Type B pancreatic cell (in vitro differentiated cells): ENCODE data around the gene NDC80. TPM values are rescaled to one million over a fixed set of nuclear protein-coding genes. Genes with fewer than 3 reads are reported as not detected.

Experiments used
- DNase-seq: peaks from one replicate; pipeline ENCODE4 v3.0.0; 2021; ENCODE audit warnings: mixed read lengths; ENCODE audit not compliant: unreplicated experiment; ENCODE audit errors: extremely low spot score
- H3K27ac Mint-ChIP-seq: 2 replicates; pipeline ENCODE4 v1.8.0; 2021; ENCODE audit warnings: mild to moderate bottlenecking, mixed read lengths
- H3K27me3 Mint-ChIP-seq: 2 replicates; pipeline ENCODE4 v1.8.0; 2021; ENCODE audit warnings: mixed read lengths
- H3K36me3 Mint-ChIP-seq: 2 replicates; pipeline ENCODE4 v1.8.0; 2021; ENCODE audit warnings: mixed read lengths
- H3K4me1 Mint-ChIP-seq: one replicate; pipeline ENCODE4 v1.8.0; 2021; ENCODE audit warnings: mixed read lengths; ENCODE audit not compliant: unreplicated experiment
- H3K4me3 Mint-ChIP-seq: 2 replicates; pipeline ENCODE4 v1.8.0; 2021; ENCODE audit warnings: mild to moderate bottlenecking, mixed read lengths
- H3K9me3 Mint-ChIP-seq: 2 replicates; pipeline ENCODE4 v1.8.0; 2021; ENCODE audit warnings: mixed read lengths
- CTCF ChIP-seq: fragments of 200-600 bp; sonication (generic); conservative IDR thresholded peaks from 2 replicates; pipeline ENCODE4 v1.5.0; 2021; ENCODE audit warnings: antibody characterized with exemption, mild to moderate bottlenecking
- total RNA-seq: library from RNA; stranded (reverse); gene quantifications from 2 replicates; pipeline ENCODE4 v1.2.1, GENCODE V29; 2021; ENCODE audit warnings: low replicate concordance

Gene NDC80
- total RNA-seq, 1 donor from 2014 or later = 34.3 TPM

- Mint-ChIP-seq H3K27ac (no peak overlapping the region), H3K9me3 (no peaks in the 10 kb centered on the region)
Observed at GRCh38 chr18:2559249-2559648, 12.1 kb upstream of the NDC80 start.

GRCh38 chr18:2564373-2564772 is 7.0 kb upstream of the NDC80 start:
- Mint-ChIP-seq H3K4me1 (peaks cover 7% of the 10 kb centered on the region), H3K9me3 (no peaks in the 10 kb centered on the region), H3K4me3 (no peak overlapping the region)

More at GRCh38 chr18:2559249-2559648, 12.1 kb upstream of the NDC80 start:
- no peak for TF ChIP-seq CTCF
- H3K4me3 Mint-ChIP-seq = no peak overlapping the region
- peaks cover 6% of the 10 kb centered on the region for H3K36me3 Mint-ChIP-seq
- no peaks in the 10 kb centered on the region for H3K4me1 Mint-ChIP-seq
- DNase-seq = no peak
- H3K27me3 Mint-ChIP-seq = no peaks in the 10 kb centered on the region

GRCh38 chr18:2568129-2568528 is 3.2 kb upstream of the NDC80 start:
- Mint-ChIP-seq H3K4me1 (peaks cover 28% of the 10 kb centered on the region), H3K4me3 (peak overlapping the region; percentile 55), H3K9me3 (no peaks in the 10 kb centered on the region), H3K27me3 (no peaks in the 10 kb centered on the region), H3K36me3 (peaks cover 8% of the 10 kb centered on the region), H3K27ac (no peak overlapping the region)
- TF ChIP-seq CTCF = no peak
- no peak for DNase-seq

More at GRCh38 chr18:2564373-2564772, 7.0 kb upstream of the NDC80 start:
- DNase-seq = no peak
- H3K27me3 Mint-ChIP-seq = no peaks in the 10 kb centered on the region
- no peak overlapping the region for H3K27ac Mint-ChIP-seq
- H3K36me3 Mint-ChIP-seq = peaks cover 8% of the 10 kb centered on the region
- TF ChIP-seq CTCF = no peak

GRCh38 chr18:2568605-2569004 is 2.8 kb upstream of the NDC80 start:
- H3K9me3 Mint-ChIP-seq = no peaks in the 10 kb centered on the region
- peaks cover 8% of the 10 kb centered on the region for H3K36me3 Mint-ChIP-seq
- peak overlapping the region; percentile 48 for H3K27ac Mint-ChIP-seq
- DNase-seq = no peak
- H3K4me1 Mint-ChIP-seq = peaks cover 28% of the 10 kb centered on the region
- no peaks in the 10 kb centered on the region for H3K27me3 Mint-ChIP-seq
- H3K4me3 Mint-ChIP-seq = peak overlapping the region; percentile 97
- TF ChIP-seq CTCF = no peak

- Mint-ChIP-seq H3K4me1 (peaks cover 33% of the 10 kb centered on the region), H3K27ac (peak overlapping the region; percentile 48), H3K9me3 (no peaks in the 10 kb centered on the region), H3K36me3 (peaks cover 8% of the 10 kb centered on the region), H3K27me3 (no peaks in the 10 kb centered on the region), H3K4me3 (peak overlapping the region; percentile 97)
- no peak for TF ChIP-seq CTCF
- DNase-seq = no peak
Observed at GRCh38 chr18:2569338-2570207, 1.8 kb upstream of the NDC80 start.
